HepG2 (cell line): ENCODE measurements around the gene NAPSA. TPM values are rescaled to one million over a fixed set of nuclear protein-coding genes. Genes with fewer than 3 reads are reported as not detected.
"Not testable (repeated sequence)": the region's sequence is repeated elsewhere in the genome, so short reads cannot be mapped to it uniquely, and the experiment has no call there.

Source experiments
- ATAC-seq: fragments of 200-7000 bp; cut with Tn5 transposase; 3 replicates; pipeline ENCODE4 v1.9.1; 2020; ENCODE audit warnings: mild to moderate bottlenecking, moderate library complexity
- BruUV-seq: library from RNA; stranded (reverse); fragments of 400-500 nt; replicated peaks from 2 replicates; lab custom pipeline; 2021; lab: Mats Ljungman, UMichigan
- CTCF ChIA-PET: fragments of 300-600 bp; formaldehyde crosslinking; extraction: SDS; loops from one replicate; lab custom pipeline; 2021; ENCODE audit warnings: low total read pairs, inconsistent platforms, low intra/inter-chr PET ratio; lab: Yijun Ruan, JAX
- POLR2A ChIA-PET: fragments of 350-600 bp; sonication (Branson Sonifier 250); formaldehyde crosslinking; loops from one replicate; lab custom pipeline; 2020; ENCODE audit warnings: antibody characterized with exemption, inconsistent platforms; lab: Yijun Ruan, JAX
- DNase-seq: peaks from one replicate; pipeline ENCODE4 v3.0.0-alpha.2; 2015; ENCODE audit warnings: low spot score
- FAIRE-seq: peaks from 3 replicates; lab custom pipeline; 2011; peaks lifted over from hg19 to GRCh38; lab: Jason Lieb, UNC
- H2AFZ ChIP-seq: one replicate; pipeline ENCODE4 v1.6.1; 2011; ENCODE audit warnings: low read length, inconsistent platforms
- H3K27ac ChIP-seq: fragments of 300-600 bp; 3 replicates; pipeline ENCODE4 v1.8.0; 2011; ENCODE audit warnings: mixed run types, mild to moderate bottlenecking, mixed read lengths, low read length, inconsistent platforms; ENCODE audit not compliant: insufficient read depth; ENCODE audit errors: extremely low read length
- H3K27me3 ChIP-seq, 2 experiments: fragments of 200-600 bp in 1 of 2; 2 replicates in 1 of 2; 3 replicates in 1 of 2; pipeline versions ENCODE4 v1.6.0 to v1.8.0; 2011; ENCODE audit warnings: low read length in 2 of 2, mild to moderate bottlenecking in 2 of 2, moderate library complexity in 2 of 2, inconsistent platforms in 1 of 2; ENCODE audit not compliant: insufficient read depth in 2 of 2, control insufficient read depth in 1 of 2
- H3K36me3 ChIP-seq, 2 experiments: fragments of 200-600 bp in 1 of 2; replicated peaks in 1 of 2; 2 replicates in 1 of 2; 3 replicates in 1 of 2; pipeline versions ENCODE4 v1.5.1 to v1.8.0; 2011; ENCODE audit warnings: low read length in 2 of 2, inconsistent platforms in 1 of 2; ENCODE audit not compliant: insufficient read depth in 2 of 2, control insufficient read depth in 1 of 2
- H3K4me1 ChIP-seq: 2 replicates; pipeline ENCODE4 v1.5.1; 2012; ENCODE audit warnings: low read length, inconsistent platforms; ENCODE audit not compliant: insufficient read depth
- H3K4me2 ChIP-seq: 2 replicates; pipeline ENCODE4 v1.6.0; 2011; ENCODE audit warnings: low read depth, low read length, inconsistent platforms
- H3K4me3 ChIP-seq, 3 experiments: fragments of 200-600 bp in 1 of 3; sonication (generic), shearing (Covaris generic) in 1 of 3; replicated peaks in 1 of 3; 2 replicates each; pipeline ENCODE4 v1.5.1; 2011 to 2016; ENCODE audit warnings: low read length in 3 of 3, inconsistent platforms in 2 of 3, low read depth in 2 of 3, mild to moderate bottlenecking in 2 of 3, control low read depth in 1 of 3, mixed read lengths in 1 of 3; ENCODE audit not compliant: insufficient read depth in 1 of 3
- H3K79me2 ChIP-seq: one replicate; pipeline ENCODE4 v1.6.1; 2011; ENCODE audit warnings: low read length, inconsistent platforms; ENCODE audit not compliant: insufficient read depth
- H3K9ac ChIP-seq: 2 replicates; pipeline ENCODE4 v1.6.0; 2011; ENCODE audit warnings: mild to moderate bottlenecking, low read depth, low read length, inconsistent platforms; ENCODE audit not compliant: insufficient read depth
- H3K9me3 ChIP-seq: 2 replicates; pipeline ENCODE4 v1.5.1; 2012; ENCODE audit warnings: mild to moderate bottlenecking, low read length
- H4K20me1 ChIP-seq: 2 replicates; pipeline ENCODE4 v1.6.0; 2011; ENCODE audit warnings: inconsistent platforms, mild to moderate bottlenecking, low read length, moderate library complexity; ENCODE audit not compliant: insufficient read depth
- CHD4 ChIP-seq: fragments of 200-600 bp; sonication (generic); IDR thresholded peaks from 2 replicates; pipeline ENCODE4 v1.7.0; 2017; ENCODE audit warnings: mild to moderate bottlenecking, low read length, borderline replicate concordance
- NR2C2 ChIP-seq: sonication (generic); formaldehyde crosslinking; IDR thresholded peaks from 2 replicates; pipeline ENCODE4 v1.4.0; 2020; ENCODE audit warnings: missing genetic modification reagents, mild to moderate bottlenecking, moderate library complexity, borderline replicate concordance
- SP2 ChIP-seq: sonication (generic); formaldehyde crosslinking; IDR thresholded peaks from 2 replicates; pipeline ENCODE4 v1.5.1; 2020; ENCODE audit warnings: mild to moderate bottlenecking, missing genetic modification reagents
- ZBTB33 ChIP-seq: sonication (generic); formaldehyde crosslinking; IDR thresholded peaks from 2 replicates; pipeline ENCODE4 v1.4.0; 2020; ENCODE audit warnings: missing genetic modification reagents
- ZFX ChIP-seq: sonication (generic); formaldehyde crosslinking; IDR thresholded peaks from 2 replicates; pipeline ENCODE4 v1.4.0; 2020; ENCODE audit warnings: mild to moderate bottlenecking, low read depth, missing genetic modification reagents, moderate library complexity
- ZMYM2 ChIP-seq: sonication (generic); formaldehyde crosslinking; IDR thresholded peaks from 2 replicates; pipeline ENCODE4 v1.8.0; 2022; ENCODE audit warnings: mild to moderate bottlenecking, missing genetic modification reagents
- ZMYM3 ChIP-seq: sonication (generic); formaldehyde crosslinking; IDR thresholded peaks from 2 replicates; pipeline ENCODE4 v1.5.1; 2020; ENCODE audit warnings: mild to moderate bottlenecking, missing genetic modification reagents
- ZNF430 ChIP-seq: sonication (generic); formaldehyde crosslinking; IDR thresholded peaks from 2 replicates; pipeline ENCODE4 v1.9.0; 2021; ENCODE audit warnings: mild to moderate bottlenecking, missing genetic modification reagents
- ZNF605 ChIP-seq: sonication (generic); formaldehyde crosslinking; IDR thresholded peaks from 2 replicates; pipeline ENCODE4 v1.8.0; 2022; ENCODE audit warnings: mild to moderate bottlenecking, missing genetic modification reagents
- ZNF609 ChIP-seq: sonication (generic); formaldehyde crosslinking; IDR thresholded peaks from 2 replicates; pipeline ENCODE4 v1.4.0; 2020; ENCODE audit warnings: mild to moderate bottlenecking, missing genetic modification reagents, borderline replicate concordance
- ZNF747 ChIP-seq: sonication (generic); formaldehyde crosslinking; IDR thresholded peaks from 2 replicates; pipeline ENCODE4 v1.8.1; 2023; ENCODE audit warnings: missing genetic modification reagents, mild to moderate bottlenecking, borderline replicate concordance
- WGBS: methylation state at CpG from one replicate; pipeline ENCODE4 v1.1.6; 2017; ENCODE audit warnings: low lambda C conversion rate; 5-methylcytosine and 5-hydroxymethylcytosine counted together
- in situ Hi-C: cut with HindIII; loops from 2 replicates; pipeline ENCODE4 v1.10.0; 2017; ENCODE audit warnings: low pct_unique_long_range_greater_than_20kb; ENCODE audit not compliant: extremely low pct_ligation_motif_present
- intact Hi-C: fragments of 100-400 bp; cut with micrococcal nuclease; formaldehyde crosslinking; loops from one replicate; pipeline ENCODE4 v1.10.0; 2022; ENCODE audit not compliant: unreplicated experiment
- polyA plus RNA-seq, 8 experiments: library from polyadenylated mRNA; depleted of rRNA in 3 of 8; stranded (reverse) in 7 of 8; unstranded in 1 of 8; fragments of >200 nt; fragmentation: Illumina TruSeq in 4 of 8; extraction: Trizol in 4 of 8; gene quantifications; 2 replicates each; pipeline versions ENCODE4 v1.2.1 to v1.2.3, GENCODE V29; 2011 to 2016; ENCODE audit warnings: low read depth in 4 of 8, missing spikeins in 1 of 8, mixed read lengths in 1 of 8; ENCODE audit not compliant: insufficient read depth in 1 of 8
- total RNA-seq, 5 experiments: library from RNA; depleted of rRNA; stranded (reverse); fragments of >200 nt; fragmentation: Illumina TruSeq; extraction: Trizol; gene quantifications; 2 replicates each; pipeline ENCODE4 v1.2.3, GENCODE V29; 2016; ENCODE audit warnings: low read depth in 1 of 5

NAPSA gene
- total and polyA plus RNA-seq, 2 of the 13 experiments (the other 11 are each of a cell fraction or from before 2014, with no cell fraction given), result not detected

- Histone ChIP-seq H3K4me2 (peak overlapping the region; percentile 99), H3K4me1 (peaks cover 66% of the 10 kb centered on the region), H3K4me3 (peak overlapping the region; percentile 51 to 80 (median 54)), H3K9ac (peak overlapping the region; percentile 58; the same call in 1 of the 2 replicates), H3K27ac (peak overlapping the region; percentile 51)
- TF ChIP-seq CHD4, result 0 out of 2 replicates have a peak, but pooled peaks have one; percentile 55
- 0 out of 2 replicates have a peak, but pooled peaks have one; percentile 30 for TF ChIP-seq NR2C2 (CRISPR knock-in tag)
- peak; percentile 19; the same call in 1 of the 2 replicates for TF ChIP-seq ZMYM3
- 0 out of 2 replicates have a peak, but pooled peaks have one; percentile 35 for TF ChIP-seq ZNF609
- TF ChIP-seq ZMYM2 (CRISPR knock-in tag), result peak; percentile 79
- TF ChIP-seq ZFX (CRISPR knock-in tag), result 0 out of 2 replicates have a peak, but pooled peaks have one; percentile 13
- TF ChIP-seq SP2 (CRISPR knock-in tag), result peak; percentile 10; the same call in 1 of the 2 replicates
- 0 out of 2 replicates have a peak, but pooled peaks have one; percentile 58 for TF ChIP-seq ZNF747 (CRISPR knock-in tag)
- TF ChIP-seq ZNF605 (CRISPR knock-in tag), result 0 out of 2 replicates have a peak, but pooled peaks have one; percentile 20
- peak; percentile 54; the same call in 1 of the 2 replicates for TF ChIP-seq ZNF430 (CRISPR knock-in tag)
- 0 out of 2 replicates have a peak, but pooled peaks have one; percentile 4 for TF ChIP-seq ZBTB33 (CRISPR knock-in tag)
- H2AFZ ChIP-seq, H3K79me2 ChIP-seq, ATAC-seq, BruUV-seq, H3K36me3 ChIP-seq, DNase-seq, FAIRE-seq, H4K20me1 ChIP-seq, CTCF ChIA-PET, H3K27me3 ChIP-seq, H3K9me3 ChIP-seq: not testable (repeated sequence)
- WGBS, result 31% methylated on average over 17 of the region's 18 CpGs
- in situ Hi-C loops (loop anchor here (5.0 kb wide), 1 partner anchor 68 kb away; no protein-coding TSS in a partner anchor), intact Hi-C loops (loop anchor here (5.0 kb wide), 1 partner anchor 68 kb away; no protein-coding TSS in a partner anchor)
- POLR2A ChIA-PET, result interaction anchor here (1.0 to 1.7 kb wide), 9 partner anchors 16 to 182 kb away, joined by 3 to 10 read pairs (median 4); partner anchors contain the start of genes NR1H2 and POLD1
These were observed 35.5 kb downstream of the NAPSA start for GRCh38 chr19:50329926-50330294.
